ENCODE data around the gene SORCS1.

SORCS1 gene

GRCh38 chr10:106577756-106578155 is 586.8 kb downstream of the SORCS1 start:
- H3K4me3 ChIP-seq (ENCODE audit: low read length): no peak overlapping the region
- no peak for DNase-seq (ENCODE audit: low read depth, low spot score)
- no CpG with 5 or more reads among the region's 2 CpGs for WGBS (ENCODE audit: insufficient coverage, insufficient read length)

GRCh38 chr10:106577266-106577665 is 587.2 kb downstream of the SORCS1 start:
- no peaks in the 10 kb centered on the region for H3K36me3 ChIP-seq (ENCODE audit: control insufficient read depth, insufficient read depth, low read length)
- H3K27ac ChIP-seq (ENCODE audit: low read length): no peak overlapping the region
- no peaks in the 10 kb centered on the region for H3K27me3 ChIP-seq (ENCODE audit: control insufficient read depth, insufficient read depth, low read length)
- peaks cover 2% of the 10 kb centered on the region; the same call in 1 of the 2 replicates for H3K4me1 ChIP-seq (ENCODE audit: control insufficient read depth, insufficient read depth, low read length)
- WGBS (ENCODE audit: insufficient coverage, insufficient read length): no CpG with 5 or more reads among the region's 9 CpGs
- no peaks in the 10 kb centered on the region for H3K9me3 ChIP-seq (ENCODE audit: control insufficient read depth, insufficient read depth, low read length)
- no peak overlapping the region for H3K4me3 ChIP-seq (ENCODE audit: low read length)
- DNase-seq (ENCODE audit: low read depth, low spot score): peak; percentile 13

More at GRCh38 chr10:106577756-106578155, 586.8 kb downstream of the SORCS1 start:
- no peak overlapping the region for H3K27ac ChIP-seq (ENCODE audit: low read length)
- H3K9me3 ChIP-seq (ENCODE audit: control insufficient read depth, insufficient read depth, low read length): no peaks in the 10 kb centered on the region
- peaks cover 2% of the 10 kb centered on the region; the same call in 1 of the 2 replicates for H3K4me1 ChIP-seq (ENCODE audit: control insufficient read depth, insufficient read depth, low read length)
- H3K36me3 ChIP-seq (ENCODE audit: control insufficient read depth, insufficient read depth, low read length): no peaks in the 10 kb centered on the region
- H3K27me3 ChIP-seq (ENCODE audit: control insufficient read depth, insufficient read depth, low read length): no peaks in the 10 kb centered on the region

GRCh38 chr10:106576534-106576933 is 588.0 kb downstream of the SORCS1 start:
- Histone ChIP-seq H3K4me3 (ENCODE audit: low read length) (no peak overlapping the region), H3K36me3 (ENCODE audit: control insufficient read depth, insufficient read depth, low read length) (no peaks in the 10 kb centered on the region), H3K9me3 (ENCODE audit: control insufficient read depth, insufficient read depth, low read length) (no peaks in the 10 kb centered on the region), H3K27ac (ENCODE audit: low read length) (no peak overlapping the region), H3K4me1 (ENCODE audit: control insufficient read depth, insufficient read depth, low read length) (peaks cover 2% of the 10 kb centered on the region; the same call in 1 of the 2 replicates), H3K27me3 (ENCODE audit: control insufficient read depth, insufficient read depth, low read length) (no peaks in the 10 kb centered on the region)
- no peak for DNase-seq (ENCODE audit: low read depth, low spot score)
- WGBS (ENCODE audit: insufficient coverage, insufficient read length): no CpG with 5 or more reads among the region's 4 CpGs

- no peaks in the 10 kb centered on the region for H3K9me3 ChIP-seq (ENCODE audit: control insufficient read depth, insufficient read depth, low read length)
- no peaks in the 10 kb centered on the region for H3K36me3 ChIP-seq (ENCODE audit: control insufficient read depth, insufficient read depth, low read length)
- H3K4me1 ChIP-seq (ENCODE audit: control insufficient read depth, insufficient read depth, low read length): peaks cover 2% of the 10 kb centered on the region; the same call in 1 of the 2 replicates
- WGBS (ENCODE audit: insufficient coverage, insufficient read length): no CpG with 5 or more reads among the region's 5 CpGs
- DNase-seq (ENCODE audit: low read depth, low spot score): no peak
- no peak overlapping the region for H3K27ac ChIP-seq (ENCODE audit: low read length)
- H3K4me3 ChIP-seq (ENCODE audit: low read length): no peak overlapping the region
- H3K27me3 ChIP-seq (ENCODE audit: control insufficient read depth, insufficient read depth, low read length): no peaks in the 10 kb centered on the region
Measured at GRCh38 chr10:106573106-106573505, 591.4 kb downstream of the SORCS1 start.

GRCh38 chr10:106571192-106571946 is 593.1 kb downstream of the SORCS1 start:
- WGBS (ENCODE audit: insufficient coverage, insufficient read length): no CpG with 5 or more reads among the region's 5 CpGs
- H3K9me3 ChIP-seq (ENCODE audit: control insufficient read depth, insufficient read depth, low read length): no peaks in the 10 kb centered on the region

GRCh38 chr10:106570268-106570667 is 594.2 kb downstream of the SORCS1 start:
- no peak overlapping the region for H3K4me3 ChIP-seq (ENCODE audit: low read length)
- no peaks in the 10 kb centered on the region for H3K36me3 ChIP-seq (ENCODE audit: control insufficient read depth, insufficient read depth, low read length)
- H3K27me3 ChIP-seq (ENCODE audit: control insufficient read depth, insufficient read depth, low read length): no peaks in the 10 kb centered on the region
- no peak for DNase-seq (ENCODE audit: low read depth, low spot score)
- H3K4me1 ChIP-seq (ENCODE audit: control insufficient read depth, insufficient read depth, low read length): no peaks in the 10 kb centered on the region; the same call in 1 of the 2 replicates
- no CpG with 5 or more reads among the region's 5 CpGs for WGBS (ENCODE audit: insufficient coverage, insufficient read length)
- no peak overlapping the region for H3K27ac ChIP-seq (ENCODE audit: low read length)
- H3K9me3 ChIP-seq (ENCODE audit: control insufficient read depth, insufficient read depth, low read length): no peaks in the 10 kb centered on the region

More at GRCh38 chr10:106571192-106571946, 593.1 kb downstream of the SORCS1 start:
- no peak overlapping the region for H3K4me3 ChIP-seq (ENCODE audit: low read length)
- no peak for DNase-seq (ENCODE audit: low read depth, low spot score)
- H3K27ac ChIP-seq (ENCODE audit: low read length): no peak overlapping the region
- no peaks in the 10 kb centered on the region for H3K27me3 ChIP-seq (ENCODE audit: control insufficient read depth, insufficient read depth, low read length)
- H3K4me1 ChIP-seq (ENCODE audit: control insufficient read depth, insufficient read depth, low read length): no peaks in the 10 kb centered on the region; the same call in 1 of the 2 replicates
- no peaks in the 10 kb centered on the region for H3K36me3 ChIP-seq (ENCODE audit: control insufficient read depth, insufficient read depth, low read length)

GRCh38 chr10:106567629-106568028 is 596.9 kb downstream of the SORCS1 start:
- no peak overlapping the region for H3K4me3 ChIP-seq (ENCODE audit: low read length)
- no peaks in the 10 kb centered on the region for H3K9me3 ChIP-seq (ENCODE audit: control insufficient read depth, insufficient read depth, low read length)
- H3K27ac ChIP-seq (ENCODE audit: low read length): no peak overlapping the region
- no peaks in the 10 kb centered on the region; the same call in 1 of the 2 replicates for H3K4me1 ChIP-seq (ENCODE audit: control insufficient read depth, insufficient read depth, low read length)
- WGBS (ENCODE audit: insufficient coverage, insufficient read length): 100% methylated on average over 3 of the region's 4 CpGs
- DNase-seq (ENCODE audit: low read depth, low spot score): no peak
- no peaks in the 10 kb centered on the region for H3K36me3 ChIP-seq (ENCODE audit: control insufficient read depth, insufficient read depth, low read length)
- no peaks in the 10 kb centered on the region for H3K27me3 ChIP-seq (ENCODE audit: control insufficient read depth, insufficient read depth, low read length)

- DNase-seq (ENCODE audit: low read depth, low spot score): no peak
- no peaks in the 10 kb centered on the region for H3K9me3 ChIP-seq (ENCODE audit: control insufficient read depth, insufficient read depth, low read length)
- no CpG with 5 or more reads among the region's 3 CpGs for WGBS (ENCODE audit: insufficient coverage, insufficient read length)
- no peak overlapping the region for H3K4me3 ChIP-seq (ENCODE audit: low read length)
- H3K4me1 ChIP-seq (ENCODE audit: control insufficient read depth, insufficient read depth, low read length): no peaks in the 10 kb centered on the region; the same call in 1 of the 2 replicates
- H3K27me3 ChIP-seq (ENCODE audit: control insufficient read depth, insufficient read depth, low read length): no peaks in the 10 kb centered on the region
- H3K36me3 ChIP-seq (ENCODE audit: control insufficient read depth, insufficient read depth, low read length): no peaks in the 10 kb centered on the region
- H3K27ac ChIP-seq (ENCODE audit: low read length): no peak overlapping the region
Measured at GRCh38 chr10:106566873-106567272, 597.6 kb downstream of the SORCS1 start.

GRCh38 chr10:106565546-106565945 is 599.0 kb downstream of the SORCS1 start:
- H3K27me3 ChIP-seq (ENCODE audit: control insufficient read depth, insufficient read depth, low read length): no peaks in the 10 kb centered on the region
- H3K9me3 ChIP-seq (ENCODE audit: control insufficient read depth, insufficient read depth, low read length): no peaks in the 10 kb centered on the region
- WGBS (ENCODE audit: insufficient coverage, insufficient read length): no CpG with 5 or more reads among the region's 3 CpGs
- no peaks in the 10 kb centered on the region for H3K36me3 ChIP-seq (ENCODE audit: control insufficient read depth, insufficient read depth, low read length)
- no peak overlapping the region for H3K27ac ChIP-seq (ENCODE audit: low read length)
- DNase-seq (ENCODE audit: low read depth, low spot score): no peak
- H3K4me1 ChIP-seq (ENCODE audit: control insufficient read depth, insufficient read depth, low read length): no peaks in the 10 kb centered on the region
- H3K4me3 ChIP-seq (ENCODE audit: low read length): no peak overlapping the region

GRCh38 chr10:106563384-106563783 is 601.1 kb downstream of the SORCS1 start:
- no peak overlapping the region for H3K4me3 ChIP-seq (ENCODE audit: low read length)
- WGBS (ENCODE audit: insufficient coverage, insufficient read length): no CpG with 5 or more reads among the region's 3 CpGs
- no peaks in the 10 kb centered on the region for H3K36me3 ChIP-seq (ENCODE audit: control insufficient read depth, insufficient read depth, low read length)
- no peak overlapping the region for H3K27ac ChIP-seq (ENCODE audit: low read length)
- no peaks in the 10 kb centered on the region for H3K9me3 ChIP-seq (ENCODE audit: control insufficient read depth, insufficient read depth, low read length)
- no peaks in the 10 kb centered on the region for H3K4me1 ChIP-seq (ENCODE audit: control insufficient read depth, insufficient read depth, low read length)
- H3K27me3 ChIP-seq (ENCODE audit: control insufficient read depth, insufficient read depth, low read length): no peaks in the 10 kb centered on the region
- no peak for DNase-seq (ENCODE audit: low read depth, low spot score)
